Measurements from ENCODE around the gene NHP2.

GRCh38 chr5:178113841-178114324, 39.8 kb downstream of the NHP2 start:
- TF ChIP-seq POLR2A (IDR thresholded peaks at IDR 0.05; ENCODE audit: low read depth, low read length) = no peak
- TF ChIP-seq POLR2AphosphoS5 (IDR thresholded peaks at IDR 0.05; ENCODE audit: low read depth, low read length) = no peak
- TF ChIP-seq TAF1 (IDR thresholded peaks at IDR 0.05; ENCODE audit: borderline replicate concordance, low read depth, low read length) = no peak

Data from GM12892 (cell line).